Stomach (tissue), 9 donors: ENCODE data around the gene ALG14. TPM values are rescaled to one million over a fixed set of nuclear protein-coding genes. Genes with fewer than 3 reads are reported as not detected.
A peak's percentile ranks its signal among the peaks of the same experiment; 100 is the strongest.
"Not testable (repeated sequence)": the region's sequence is repeated elsewhere in the genome, so short reads cannot be mapped to it uniquely, and the experiment has no call there.

Experiments used
- DNase-seq, 2 donors: peaks; one replicate each; pipeline versions ENCODE4 v3.0.0 to v3.0.0-alpha.2; 2013 to 2019
- H3K27ac ChIP-seq, 5 donors: fragments of 200-600 bp in 4 of 5; sonication (generic) in 4 of 5; one replicate each; pipeline ENCODE4 v1.5.1; 2013 to 2019; ENCODE audit warnings: mild to moderate bottlenecking in 1 of 5, moderate library complexity in 1 of 5
- H3K27me3 ChIP-seq, 3 donors: fragments of 200-600 bp; sonication (generic); one replicate each; pipeline ENCODE4 v1.5.1; 2017 to 2019; ENCODE audit warnings: mixed run types in 1 of 3
- H3K36me3 ChIP-seq, 4 donors: fragments of 200-600 bp; sonication (generic); 1 replicate in 3 of 4; 2 replicates in 1 of 4; pipeline ENCODE4 v1.5.1; 2016 to 2019
- H3K4me1 ChIP-seq, 4 donors: fragments of 200-600 bp; sonication (generic); one replicate each; pipeline ENCODE4 v1.5.1; 2016 to 2019
- H3K4me3 ChIP-seq, 4 donors: fragments of 200-600 bp; sonication (generic) in 3 of 4; one replicate each; pipeline ENCODE4 v1.5.1; 2016 to 2019; ENCODE audit warnings: mild to moderate bottlenecking in 1 of 4
- H3K9me3 ChIP-seq, 4 donors: fragments of 200-600 bp; sonication (generic); one replicate each; pipeline ENCODE4 v1.5.1; 2016 to 2019
- EP300 ChIP-seq: sonication (generic); formaldehyde crosslinking; IDR thresholded peaks from one replicate; pipeline ENCODE4 v1.6.1; 2017; ENCODE audit warnings: antibody characterized with exemption
- POLR2A ChIP-seq, 4 donors: fragments of 450-650 bp; IDR thresholded peaks; one replicate each; pipeline ENCODE4 v1.6.1; 2016; ENCODE audit warnings: antibody characterized with exemption in 4 of 4, control low read depth in 2 of 4, mild to moderate bottlenecking in 1 of 4, moderate library complexity in 1 of 4
- POLR2AphosphoS5 ChIP-seq, 3 donors: sonication (generic); formaldehyde crosslinking; IDR thresholded peaks; one replicate each; pipeline ENCODE4 v1.6.1; 2016; ENCODE audit warnings: antibody characterized with exemption in 3 of 3
- WGBS, 5 donors: extraction: QIAGEN DNeasy Blood & Tissue Kit in 3 of 5; methylation state at CpG; one replicate each; pipeline versions ENCODE4 v1.1.5 to v1.1.7; 2013 to 2018; 5-methylcytosine and 5-hydroxymethylcytosine counted together
- intact Hi-C: fragments of 100-400 bp; cut with DNase I; formaldehyde crosslinking; loops from one replicate; pipeline ENCODE4 v1.15.1; 2023; ENCODE audit warnings: low total_unique reads
- polyA plus RNA-seq, 3 donors: library from polyadenylated mRNA; stranded (reverse); fragments of 200-250 nt; gene quantifications; one replicate each; pipeline ENCODE4 v1.2.3, GENCODE V29; 2013
- total RNA-seq, 5 donors: library from RNA; depleted of rRNA; stranded (reverse); fragments of >200 nt; gene quantifications; one replicate each; pipeline versions ENCODE4 v1.1.0 to v1.2.3, GENCODE V29; 2014 to 2016
- TF ChIP-seq, protein P1 (sequence below), 7 experiments: fragments of 450-650 bp in 4 of 7; fragments of 200-600 bp in 3 of 7; sonication (generic) in 3 of 7; IDR thresholded peaks; one replicate each; pipeline ENCODE4 v1.5.1; 2016 to 2019; ENCODE audit warnings: antibody characterized with exemption in 7 of 7, control low read depth in 2 of 7, mild to moderate bottlenecking in 1 of 7
- donor health status: healthy with polysubstance abuse.
- donor health status: Bipolar disorder and iron deficiency.
- donor health status: healthy.

The ALG14 gene
- total and polyA plus RNA-seq, 8 donors, result under 0.01 to 3.5 (median 1.1) TPM; not detected in 1

DNA sequence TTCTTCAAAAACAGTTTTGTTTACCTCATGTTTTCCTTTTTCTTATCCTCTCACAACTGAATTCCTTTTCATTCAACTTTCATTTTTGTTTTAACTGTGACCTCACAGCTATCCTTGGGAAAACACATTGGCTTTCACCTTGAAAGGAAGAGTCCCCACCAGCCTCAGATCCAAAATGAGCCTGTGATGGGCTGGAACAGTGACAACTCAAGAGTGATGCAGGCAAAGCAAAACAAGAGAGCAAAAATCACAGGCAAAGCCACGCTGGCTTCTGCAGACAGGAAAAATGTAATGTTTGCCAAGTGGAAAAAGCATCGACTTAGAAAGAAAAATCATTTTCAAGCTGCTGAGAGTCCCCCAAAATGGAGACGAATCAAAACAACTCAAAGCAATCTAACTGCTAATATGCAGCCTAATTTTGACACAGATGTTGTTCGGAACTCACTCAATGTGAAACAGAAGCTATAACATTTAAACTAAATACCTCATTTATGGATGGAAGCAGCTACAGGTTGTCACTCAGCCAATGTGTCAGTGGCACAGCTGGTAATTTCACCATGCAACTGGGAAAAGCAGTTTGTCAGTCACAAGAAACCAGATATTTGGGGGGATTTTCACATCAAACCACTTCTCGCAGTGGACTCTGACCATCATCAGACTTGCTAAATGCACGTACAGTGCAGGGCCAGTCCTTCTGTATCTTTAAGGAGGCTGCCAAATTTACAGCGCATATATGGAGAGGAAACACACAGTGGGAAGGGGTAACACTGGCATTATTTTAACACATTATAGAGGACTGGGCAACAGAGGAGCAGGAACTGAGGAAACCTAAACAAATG is 50.7 kb downstream of the ALG14 start:
- Histone ChIP-seq H3K4me3 (peak overlapping the region in 1 of 4 donors; percentile 2), H3K4me1 (peaks cover 0 to 42% (median 25%) of the 10 kb centered on the region in 4 donors), H3K27me3 (no peaks in the 10 kb centered on the region), H3K36me3 (peaks cover 0 to 15% (median 4%) of the 10 kb centered on the region in 4 donors), H3K9me3 (peaks cover 0 to 5% (median 0%) of the 10 kb centered on the region in 4 donors), H3K27ac (peak overlapping the region; percentile 28 to 71 (median 71))
- intact Hi-C loops, result no loop called here
- WGBS, 5 donors, result 49 to 68% (median 61%) methylated on average over 7 of the region's 7 CpGs
- peak in 1 of 2 donors; percentile 75 for DNase-seq
- no peak for TF ChIP-seq POLR2A (IDR thresholded peaks at IDR 0.05)
- no peak for TF ChIP-seq EP300
- TF ChIP-seq, protein P1, sequence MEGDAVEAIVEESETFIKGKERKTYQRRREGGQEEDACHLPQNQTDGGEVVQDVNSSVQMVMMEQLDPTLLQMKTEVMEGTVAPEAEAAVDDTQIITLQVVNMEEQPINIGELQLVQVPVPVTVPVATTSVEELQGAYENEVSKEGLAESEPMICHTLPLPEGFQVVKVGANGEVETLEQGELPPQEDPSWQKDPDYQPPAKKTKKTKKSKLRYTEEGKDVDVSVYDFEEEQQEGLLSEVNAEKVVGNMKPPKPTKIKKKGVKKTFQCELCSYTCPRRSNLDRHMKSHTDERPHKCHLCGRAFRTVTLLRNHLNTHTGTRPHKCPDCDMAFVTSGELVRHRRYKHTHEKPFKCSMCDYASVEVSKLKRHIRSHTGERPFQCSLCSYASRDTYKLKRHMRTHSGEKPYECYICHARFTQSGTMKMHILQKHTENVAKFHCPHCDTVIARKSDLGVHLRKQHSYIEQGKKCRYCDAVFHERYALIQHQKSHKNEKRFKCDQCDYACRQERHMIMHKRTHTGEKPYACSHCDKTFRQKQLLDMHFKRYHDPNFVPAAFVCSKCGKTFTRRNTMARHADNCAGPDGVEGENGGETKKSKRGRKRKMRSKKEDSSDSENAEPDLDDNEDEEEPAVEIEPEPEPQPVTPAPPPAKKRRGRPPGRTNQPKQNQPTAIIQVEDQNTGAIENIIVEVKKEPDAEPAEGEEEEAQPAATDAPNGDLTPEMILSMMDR (IDR thresholded peaks at IDR 0.05), result no peak
- TF ChIP-seq POLR2AphosphoS5 (IDR thresholded peaks at IDR 0.05), result no peak

- TF ChIP-seq, protein P1 (IDR thresholded peaks at IDR 0.05), result no peak
- TF ChIP-seq POLR2A (IDR thresholded peaks at IDR 0.05), result no peak
- no peak for TF ChIP-seq EP300
- TF ChIP-seq POLR2AphosphoS5 (IDR thresholded peaks at IDR 0.05), result no peak
- peak overlapping the region in 4 of 5 donors; percentile 28 to 71 (median 71) for H3K27ac ChIP-seq
- DNase-seq, result no peak
- peaks cover 0 to 14% (median 4%) of the 10 kb centered on the region in 4 donors for H3K36me3 ChIP-seq
- H3K4me1 ChIP-seq, result peaks cover 0 to 42% (median 25%) of the 10 kb centered on the region in 4 donors
- no peak overlapping the region for H3K4me3 ChIP-seq
- peaks cover 0 to 5% (median 0%) of the 10 kb centered on the region in 4 donors for H3K9me3 ChIP-seq
- intact Hi-C loops, result no loop called here
- WGBS, 5 donors, result 73 to 83% (median 74%) methylated on average over 4 of the region's 4 CpGs
- no peaks in the 10 kb centered on the region for H3K27me3 ChIP-seq
These were observed 51.6 kb downstream of the ALG14 start for GRCh38 chr1:95021119-95021518.

- 48 to 87% (median 79%) methylated on average over 6 of the region's 6 CpGs for WGBS, 5 donors
- DNase-seq, H3K9me3 ChIP-seq, H3K4me3 ChIP-seq, H3K36me3 ChIP-seq, H3K27me3 ChIP-seq, intact Hi-C loops: not testable (repeated sequence)
- peaks cover 5 to 51% (median 32%) of the 10 kb centered on the region in 4 donors for H3K4me1 ChIP-seq
- H3K27ac ChIP-seq, result peak overlapping the region in 1 of 5 donors; percentile 35
These were observed 53.3 kb downstream of the ALG14 start for GRCh38 chr1:95019466-95019865.

- no peak overlapping the region for H3K4me3 ChIP-seq
- no peaks in the 10 kb centered on the region for H3K36me3 ChIP-seq
- peak overlapping the region in 2 of 5 donors; percentile 18 to 35 for H3K27ac ChIP-seq
- 23 to 57% (median 39%) methylated on average over 1 of the region's 1 CpG for whole genome bisulfite sequencing, 5 donors
- intact Hi-C loops, result no loop called here
- H3K9me3 ChIP-seq, result no peaks in the 10 kb centered on the region
- H3K4me1 ChIP-seq, result peaks cover 11 to 58% (median 38%) of the 10 kb centered on the region in 4 donors
- TF ChIP-seq POLR2A (IDR thresholded peaks at IDR 0.05), result no peak
- TF ChIP-seq, protein P1 (IDR thresholded peaks at IDR 0.05), result no peak
- no peak for TF ChIP-seq POLR2AphosphoS5 (IDR thresholded peaks at IDR 0.05)
- no peak for TF ChIP-seq EP300
- no peaks in the 10 kb centered on the region for H3K27me3 ChIP-seq
- DNase-seq, result peak in 1 of 2 donors; percentile 59
These were observed 54.0 kb downstream of the ALG14 start for GRCh38 chr1:95018602-95019369.
